HG03159 (cell line): Measurements from ENCODE around the gene FAM120AOS.
A peak's percentile ranks its signal among the peaks of the same experiment; 100 is the strongest.

Experiments used
- ATAC-seq: cut with Tn5 transposase; IDR thresholded peaks from one replicate; pipeline ENCODE4 v1.9.1; 2021; ENCODE audit warnings: mild to moderate bottlenecking, moderate library complexity; ENCODE audit not compliant: unreplicated experiment

The FAM120AOS gene

GRCh38 chr9:93453047-93453914 lies at the start of gene FAM120AOS:
FAM120AOS (minus strand) TSS chr9:93453581; CDS start chr9:93452709, 872 bp downstream.
- peak; percentile 60 for ATAC-seq

- ATAC-seq: no peak
These were observed 48.0 kb upstream of the FAM120AOS start for GRCh38 chr9:93501406-93501805.

GRCh38 chr9:93500571-93501298 lies 47.4 kb upstream of the FAM120AOS start:
- ATAC-seq: no peak

- no peak for ATAC-seq
These were observed 42.9 kb upstream of the FAM120AOS start for GRCh38 chr9:93496285-93496684.

GRCh38 chr9:93493949-93494348 lies 40.6 kb upstream of the FAM120AOS start:
- no peak for ATAC-seq

GRCh38 chr9:93492327-93492726 lies 38.9 kb upstream of the FAM120AOS start:
- no peak for ATAC-seq

- no peak for ATAC-seq
These were observed 38.3 kb upstream of the FAM120AOS start for GRCh38 chr9:93491593-93492232.

GRCh38 chr9:93488244-93488643 lies 34.9 kb upstream of the FAM120AOS start:
- ATAC-seq: no peak

GRCh38 chr9:93486268-93486667 lies 32.9 kb upstream of the FAM120AOS start:
- no peak for ATAC-seq

GRCh38 chr9:93483497-93483896 lies 30.1 kb upstream of the FAM120AOS start:
- no peak for ATAC-seq

- ATAC-seq: no peak
These were observed 27.4 kb upstream of the FAM120AOS start for GRCh38 chr9:93480728-93481324.

GRCh38 chr9:93480262-93480661 lies 26.9 kb upstream of the FAM120AOS start:
- ATAC-seq: no peak

GRCh38 chr9:93479726-93480125 lies 26.3 kb upstream of the FAM120AOS start:
- no peak for ATAC-seq

- ATAC-seq: no peak
These were observed 24.0 kb upstream of the FAM120AOS start for GRCh38 chr9:93477397-93477796.

- ATAC-seq: no peak
These were observed 23.5 kb upstream of the FAM120AOS start for GRCh38 chr9:93476924-93477323.

- ATAC-seq: no peak
These were observed 22.5 kb upstream of the FAM120AOS start for GRCh38 chr9:93475856-93476255.

- ATAC-seq: no peak
These were observed 21.7 kb upstream of the FAM120AOS start for GRCh38 chr9:93475108-93475507.

GRCh38 chr9:93473411-93473810 lies 20.0 kb upstream of the FAM120AOS start:
- ATAC-seq: no peak

- no peak for ATAC-seq
These were observed 17.7 kb upstream of the FAM120AOS start for GRCh38 chr9:93471124-93471523.

GRCh38 chr9:93470391-93470790 lies 17.0 kb upstream of the FAM120AOS start:
- ATAC-seq: no peak

- no peak for ATAC-seq
These were observed 15.5 kb upstream of the FAM120AOS start for GRCh38 chr9:93468763-93469456.
